Forelimb muscle (tissue), 1 donor: ENCODE data around the gene MIAT. TPM values are rescaled to one million over a fixed set of nuclear protein-coding genes. Genes with fewer than 3 reads are reported as not detected.

Experiments
- DNase-seq: peaks from one replicate; pipeline ENCODE4 v3.0.0-alpha.2; 2013; ENCODE audit warnings: low read depth
- polyA plus RNA-seq: library from polyadenylated mRNA; unstranded; fragments of 120-200 nt; gene quantifications from one replicate; pipeline ENCODE4 v1.2.1, GENCODE V29; 2013; ENCODE audit not compliant: insufficient read length

Gene MIAT
- polyA plus RNA-seq, 1 donor = 0.33 TPM

DNA sequence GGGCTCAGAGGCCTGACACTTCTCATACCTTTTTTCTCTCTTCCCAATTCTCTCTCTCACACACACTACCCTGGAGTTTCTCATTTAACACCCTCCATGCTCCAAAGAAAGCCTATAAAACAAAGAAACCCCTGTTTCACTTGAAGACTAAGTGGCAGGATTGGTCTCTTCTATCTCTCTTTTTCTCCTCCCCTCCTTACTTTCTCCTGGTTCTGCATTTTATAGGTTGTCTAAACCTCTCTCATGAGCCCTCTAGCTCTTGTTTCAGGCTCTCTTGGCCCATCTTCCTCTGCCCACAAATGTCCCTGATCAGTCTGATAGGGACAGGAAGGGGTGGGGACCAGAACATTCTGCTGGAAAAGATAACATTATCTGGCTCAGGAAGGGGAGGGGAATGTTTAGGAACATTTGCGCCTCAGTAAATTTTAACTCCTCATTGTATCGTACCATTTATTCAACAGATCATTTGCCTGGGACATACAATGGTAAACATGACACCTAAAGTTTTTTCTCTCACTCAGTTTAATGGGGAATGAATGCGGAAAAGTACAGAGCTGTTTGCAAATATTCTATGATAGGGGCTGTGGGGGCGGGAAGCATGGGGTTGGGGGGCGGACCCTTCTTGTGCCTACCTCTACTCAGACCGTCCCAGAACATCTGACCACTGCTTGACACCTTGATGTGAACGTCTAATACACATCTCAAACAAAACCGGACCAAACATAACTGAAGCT lies 24.8 kb upstream of the MIAT start:
- DNase-seq = no peak

GRCh38 chr22:26634189-26634588 lies 23.2 kb upstream of the MIAT start:
- DNase-seq = no peak

DNA sequence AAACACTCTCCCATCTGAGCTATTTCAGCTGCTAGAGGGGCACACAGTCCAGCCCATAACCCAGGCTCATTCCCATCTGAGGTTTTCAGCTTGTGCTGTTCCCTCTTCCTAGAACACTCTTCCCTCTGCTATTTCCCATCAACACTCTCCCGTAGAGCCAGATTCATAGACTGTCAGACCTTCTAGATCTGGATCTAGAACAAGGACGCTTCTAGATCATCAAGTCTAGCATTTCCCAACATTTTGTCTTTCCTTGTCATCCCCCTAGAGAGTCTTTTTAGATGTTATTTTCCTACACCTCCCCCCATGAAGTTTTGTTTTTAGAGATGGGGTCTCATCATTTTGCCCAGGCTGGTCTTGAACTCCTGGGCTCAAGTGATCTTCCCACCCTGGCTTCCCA lies 22.3 kb upstream of the MIAT start:
- DNase-seq = no peak

DNA sequence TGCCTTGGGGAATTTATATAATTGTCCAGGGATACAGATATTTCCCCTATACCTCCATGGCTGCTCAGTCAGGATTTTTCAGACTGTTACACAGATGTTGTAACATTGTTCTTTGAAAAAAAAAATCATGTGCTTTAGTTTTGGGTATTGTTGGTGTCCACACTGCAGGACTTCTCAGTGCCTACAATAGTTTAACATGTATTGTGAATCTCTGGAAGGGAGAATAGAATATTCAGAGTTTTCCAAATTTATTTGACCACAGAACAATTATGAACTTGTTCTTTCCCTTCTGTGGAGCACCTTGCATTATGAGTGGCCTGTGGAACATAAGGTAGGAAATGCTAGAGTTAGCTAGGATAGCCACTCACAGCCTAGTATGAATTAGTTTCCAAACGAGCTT lies 21.1 kb upstream of the MIAT start:
- DNase-seq = no peak

GRCh38 chr22:26642465-26643417 lies 14.6 kb upstream of the MIAT start:
- no peak for DNase-seq

- no peak for DNase-seq
These were observed 13.8 kb upstream of the MIAT start for GRCh38 chr22:26643418-26644100.

GRCh38 chr22:26646158-26646557 lies 11.2 kb upstream of the MIAT start:
- DNase-seq = no peak

GRCh38 chr22:26648011-26648497 lies 9.3 kb upstream of the MIAT start:
- no peak for DNase-seq

DNA sequence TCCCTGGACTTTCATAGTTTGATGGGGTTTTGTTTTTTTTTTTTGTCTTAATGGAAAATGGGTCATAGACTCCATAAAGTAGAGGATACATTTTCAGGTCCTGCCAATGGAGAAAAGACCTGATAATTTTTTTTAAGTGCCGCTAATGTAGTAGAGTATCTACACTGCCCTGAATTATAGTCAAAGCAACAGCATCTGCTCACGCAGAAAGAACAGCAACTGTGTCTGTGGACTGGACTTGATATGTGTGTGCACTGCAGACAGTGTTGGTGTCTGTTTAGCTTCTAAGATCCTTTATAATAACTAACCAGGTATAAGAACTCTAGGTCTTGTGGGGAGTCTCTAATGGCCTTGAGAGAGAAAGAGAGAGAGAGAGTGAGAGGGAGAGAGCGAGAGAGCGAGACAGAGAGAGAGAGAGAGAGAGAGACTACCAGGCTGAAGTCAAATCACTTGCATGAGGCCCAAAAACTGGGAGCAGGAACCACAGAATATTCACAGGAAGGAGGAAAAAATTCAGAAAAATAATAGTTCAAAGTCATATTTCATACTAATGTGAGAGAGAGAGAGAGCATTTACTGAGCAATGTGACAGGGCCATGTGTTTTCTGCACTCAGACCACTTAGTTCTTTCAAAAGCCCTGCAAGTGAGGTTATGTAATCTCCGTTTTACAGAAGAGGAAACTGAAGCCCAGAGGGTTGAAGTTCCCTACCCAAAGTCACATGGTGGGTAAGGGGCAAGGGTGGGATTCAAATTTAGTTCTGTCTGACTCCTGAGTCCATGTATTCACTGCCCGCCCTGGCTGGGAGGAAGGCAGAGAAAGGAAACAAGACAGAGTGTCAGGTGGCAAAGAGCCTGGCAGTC lies 8.6 kb upstream of the MIAT start:
- DNase-seq = no peak

GRCh38 chr22:26650722-26651421 lies 6.5 kb upstream of the MIAT start:
- no peak for DNase-seq

GRCh38 chr22:26651815-26652214 lies 5.6 kb upstream of the MIAT start:
- DNase-seq = no peak

GRCh38 chr22:26658161-26658560 lies 773 bp downstream of the MIAT start:
- DNase-seq = no peak

GRCh38 chr22:26658671-26659478 lies 1.5 kb downstream of the MIAT start:
- no peak for DNase-seq

DNA sequence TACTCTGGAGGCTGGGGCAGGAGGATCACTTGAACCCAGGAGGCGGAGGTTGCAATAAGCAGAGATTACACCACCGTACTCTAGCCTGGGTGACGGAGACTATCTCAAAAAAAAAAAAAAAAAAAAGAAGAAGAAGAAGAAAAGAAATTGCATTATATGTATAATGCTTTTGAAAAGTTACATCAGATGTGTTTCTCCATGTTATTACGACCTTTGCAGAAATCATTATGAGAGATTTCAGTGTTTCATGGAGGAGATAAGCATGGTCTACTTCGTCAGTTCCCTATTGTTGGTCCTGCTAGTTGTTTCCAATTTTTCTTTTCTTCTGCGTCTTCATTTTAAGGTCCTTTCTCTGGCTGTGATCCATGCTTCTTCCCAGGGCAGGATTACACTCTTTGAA lies 3.0 kb downstream of the MIAT start:
- DNase-seq = no peak

- DNase-seq = no peak
These were observed 3.7 kb downstream of the MIAT start for GRCh38 chr22:26660961-26661578.

DNA sequence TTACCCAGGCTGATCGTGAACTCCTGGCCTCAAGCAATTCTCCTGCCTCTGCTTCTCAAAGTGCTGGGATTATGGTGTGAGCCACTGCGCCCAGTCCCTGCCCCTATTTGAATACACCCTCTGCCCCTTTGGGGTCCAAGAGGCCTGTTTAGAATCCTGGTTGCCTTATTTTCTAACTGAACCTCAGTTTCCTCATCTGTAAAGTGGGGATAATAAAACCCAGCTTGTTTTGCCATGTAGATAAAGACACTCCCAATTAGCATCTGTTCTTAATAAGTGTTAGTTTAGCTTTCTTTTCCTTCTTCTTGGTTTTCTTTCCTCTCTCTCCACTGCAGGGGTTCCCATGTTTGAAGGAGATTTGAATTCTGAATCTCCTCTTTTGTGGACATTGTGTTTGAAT lies 4.8 kb downstream of the MIAT start:
- DNase-seq = no peak

DNA sequence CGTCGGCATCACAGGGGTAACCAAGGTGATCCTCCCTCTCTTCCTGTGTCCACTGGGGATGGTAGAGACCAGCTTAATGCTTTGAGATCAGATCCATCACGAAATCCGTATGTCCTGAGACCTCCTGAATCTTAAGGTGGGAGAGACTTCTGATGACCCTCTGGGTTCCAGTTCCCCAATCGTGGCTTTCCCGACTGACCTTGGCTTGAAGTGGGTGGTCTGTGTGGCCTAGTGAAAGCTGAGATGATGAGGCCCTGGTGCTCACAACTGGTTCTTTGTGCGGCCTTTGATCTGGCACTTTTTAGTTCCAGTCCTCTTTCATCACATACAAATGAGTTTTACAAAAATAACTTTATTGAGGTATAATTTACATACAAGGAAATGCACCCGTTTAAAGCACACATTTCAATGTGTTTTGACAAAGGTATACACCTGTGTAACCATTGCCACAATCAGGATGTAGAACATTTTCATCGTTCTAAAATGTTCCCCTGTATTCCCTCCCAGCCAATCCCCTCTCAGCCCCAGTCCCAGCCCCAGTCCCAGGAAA lies 6.1 kb downstream of the MIAT start:
- DNase-seq = no peak

DNA sequence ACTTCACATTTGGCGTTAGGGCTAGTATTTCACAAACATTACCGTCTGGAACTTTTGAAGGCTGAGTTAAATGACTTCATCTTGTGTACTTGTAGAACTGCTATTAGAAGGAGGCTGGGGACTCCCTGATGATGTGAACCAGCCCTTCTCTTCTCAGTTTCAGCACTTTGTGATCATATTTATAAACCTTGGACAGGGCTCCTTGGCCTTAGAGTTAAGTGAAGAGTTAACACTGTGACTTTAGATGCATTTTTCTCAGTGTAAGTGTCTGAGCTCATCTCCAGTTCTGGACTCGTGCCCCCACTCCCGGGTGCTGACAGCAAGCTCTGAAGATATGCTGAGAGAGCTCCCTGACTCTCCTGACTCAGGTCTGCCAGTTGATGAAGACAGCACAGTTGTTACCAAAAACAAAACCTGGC lies 8.4 kb downstream of the MIAT start:
- no peak for DNase-seq

GRCh38 chr22:26667140-26667539 lies 9.8 kb downstream of the MIAT start:
- no peak for DNase-seq
